GM12875 (cell line): Measurements from ENCODE around the gene UBE2A.
A peak's percentile ranks its signal among the peaks of the same experiment; 100 is the strongest.

ENCODE experiments used
- H3K4me3 ChIP-seq: one replicate; pipeline ENCODE4 v1.5.1; 2011; ENCODE audit warnings: low read depth, low read length, control low read depth
- CTCF ChIP-seq: IDR thresholded peaks from 2 replicates; pipeline ENCODE4 v1.5.1; 2011; ENCODE audit warnings: low read depth, mild to moderate bottlenecking, control low read depth, inconsistent platforms, low read length, moderate library complexity, borderline replicate concordance; ENCODE audit not compliant: insufficient read depth

UBE2A gene

DNA sequence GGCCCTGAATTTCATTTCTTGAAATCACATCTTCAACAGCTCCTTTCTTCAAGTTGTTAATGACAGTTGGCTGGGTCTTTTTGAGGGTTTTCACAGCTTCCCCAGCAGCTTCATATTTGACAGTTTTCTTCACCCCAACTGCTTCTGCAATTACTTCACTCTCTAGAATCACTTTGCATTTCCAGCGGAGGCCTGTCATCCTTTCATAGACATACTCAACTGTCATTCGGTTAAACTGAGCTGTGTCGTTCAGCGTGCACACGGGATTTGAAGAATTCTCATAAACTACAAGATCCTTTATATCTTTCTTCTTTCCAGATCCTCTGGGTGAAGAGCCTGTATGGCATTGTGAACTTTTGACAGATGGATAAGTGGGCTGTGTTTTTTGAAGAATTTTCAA lies 15.4 kb downstream of the UBE2A start:
- TF ChIP-seq CTCF, result no peak
- H3K4me3 ChIP-seq, result no peak overlapping the region

- no peak for TF ChIP-seq CTCF
- H3K4me3 ChIP-seq, result no peak overlapping the region
Observed at GRCh38 chrX:119602701-119603255, 28.4 kb downstream of the UBE2A start.

GRCh38 chrX:119604766-119605463 lies 30.6 kb downstream of the UBE2A start:
- H3K4me3 ChIP-seq, result peak overlapping the region; percentile 97
- TF ChIP-seq CTCF, result no peak

- no peak for TF ChIP-seq CTCF
- peak overlapping the region; percentile 97 for H3K4me3 ChIP-seq
Observed at GRCh38 chrX:119605464-119606279, 31.3 kb downstream of the UBE2A start.

DNA sequence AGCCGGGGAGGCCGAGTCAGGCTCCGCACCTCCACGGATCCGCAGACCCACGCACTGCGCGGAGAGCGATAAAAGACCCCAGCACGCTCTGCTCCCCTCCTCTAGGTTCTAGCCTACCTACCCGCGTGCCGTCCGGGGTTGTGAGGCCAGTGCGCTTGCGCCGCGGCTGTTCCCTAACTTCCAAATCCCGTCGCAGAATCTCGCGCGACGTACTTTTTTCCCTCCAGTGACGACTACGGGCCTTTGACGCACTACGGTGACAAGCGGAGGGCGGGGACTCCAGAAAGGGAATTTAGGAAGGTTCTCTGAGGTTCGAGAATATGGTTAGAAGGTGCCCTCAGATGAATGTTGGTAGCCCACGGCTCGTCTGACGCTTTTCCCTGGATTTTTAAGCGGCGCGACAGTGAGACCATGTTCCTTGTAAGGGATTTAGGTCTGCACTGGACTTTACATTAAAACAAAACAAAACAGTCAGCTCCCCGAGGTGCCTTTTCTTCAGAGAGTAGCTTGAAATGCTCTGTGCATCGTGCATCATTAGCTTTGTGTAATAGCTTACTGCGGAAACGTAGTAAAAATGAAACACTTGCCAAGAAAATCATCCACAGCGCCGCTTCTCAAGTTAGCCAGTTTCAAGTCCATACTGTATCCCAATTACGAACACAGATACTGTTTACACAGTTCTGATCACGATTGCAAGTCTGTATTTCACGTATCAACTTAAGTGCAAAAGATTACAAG lies 32.1 kb downstream of the UBE2A start, which contains the start of gene NKRF:
Gene NKRF, minus strand, starts transcription at position 145 of the 738 bp plus-strand sequence.
- peak within 1 kb of the TSS; percentile 97 for H3K4me3 ChIP-seq
- no peak for TF ChIP-seq CTCF

DNA sequence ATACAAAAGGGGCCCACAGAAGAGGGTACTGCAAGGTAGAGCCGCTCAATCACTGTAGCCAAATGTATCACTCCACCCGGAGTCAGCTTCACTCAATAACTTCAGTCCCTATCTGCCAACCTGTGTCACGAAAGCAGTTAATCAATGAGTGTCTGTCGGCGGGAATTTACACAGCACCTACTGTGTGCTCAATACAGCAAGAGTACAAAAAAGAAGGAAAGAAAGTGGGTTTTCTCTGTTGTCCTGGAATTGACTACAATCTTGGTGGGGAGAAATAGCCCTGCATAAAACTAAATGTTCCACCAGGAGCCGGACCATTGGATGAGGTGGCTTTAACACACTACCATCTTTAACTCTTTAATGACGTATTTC lies 32.6 kb downstream of the UBE2A start:
- TF ChIP-seq CTCF, result no peak
- H3K4me3 ChIP-seq, result peak overlapping the region; percentile 97
